HG02870 (cell line): ENCODE measurements around the gene TNNC1.

Experiments used
- ATAC-seq: cut with Tn5 transposase; IDR thresholded peaks from one replicate; pipeline ENCODE4 v1.9.1; 2021; ENCODE audit warnings: mild to moderate bottlenecking, moderate library complexity; ENCODE audit not compliant: unreplicated experiment

The TNNC1 gene

GRCh38 chr3:52458770-52459545, 5.1 kb upstream of the TNNC1 start:
- ATAC-seq: no peak

- ATAC-seq: no peak
Measured at GRCh38 chr3:52458031-52458760, 4.4 kb upstream of the TNNC1 start.

DNA sequence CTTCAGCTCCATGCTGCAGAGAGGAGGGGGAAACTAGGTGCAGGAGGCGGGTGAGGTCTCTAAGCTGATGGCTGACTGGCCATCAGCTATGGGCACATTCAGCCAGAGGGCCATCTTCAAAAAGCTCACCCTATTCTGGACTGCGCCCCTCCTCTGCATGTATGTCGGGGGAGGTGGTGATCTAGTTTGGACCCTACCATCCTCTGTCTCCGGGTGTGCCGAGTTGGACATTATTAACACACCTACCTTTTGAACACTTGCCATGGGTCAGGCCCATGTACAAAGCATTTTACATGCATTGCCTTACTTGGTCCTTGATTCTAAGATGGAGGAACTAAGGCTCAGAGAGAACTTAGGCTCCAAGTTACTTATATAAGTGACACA, 3.0 kb upstream of the TNNC1 start:
- no peak for ATAC-seq

GRCh38 chr3:52456169-52456799, 2.4 kb upstream of the TNNC1 start:
- no peak for ATAC-seq

- peak; percentile 69 for ATAC-seq
Measured at GRCh38 chr3:52455283-52456168, 1.7 kb upstream of the TNNC1 start, which contains the start of gene NISCH. Gene NISCH (plus strand): TSS chr3:52455604. CDS start chr3:52455642, 38 bp downstream.

GRCh38 chr3:52454938-52455282, 1.1 kb upstream of the TNNC1 start:
- no peak for ATAC-seq

GRCh38 chr3:52454250-52454937, 553 bp upstream of the TNNC1 start:
- ATAC-seq: no peak

- ATAC-seq: no peak
Measured at GRCh38 chr3:52452570-52453221, 1.1 kb downstream of the TNNC1 start.

GRCh38 chr3:52452126-52452525, 1.7 kb downstream of the TNNC1 start:
- ATAC-seq: no peak

DNA sequence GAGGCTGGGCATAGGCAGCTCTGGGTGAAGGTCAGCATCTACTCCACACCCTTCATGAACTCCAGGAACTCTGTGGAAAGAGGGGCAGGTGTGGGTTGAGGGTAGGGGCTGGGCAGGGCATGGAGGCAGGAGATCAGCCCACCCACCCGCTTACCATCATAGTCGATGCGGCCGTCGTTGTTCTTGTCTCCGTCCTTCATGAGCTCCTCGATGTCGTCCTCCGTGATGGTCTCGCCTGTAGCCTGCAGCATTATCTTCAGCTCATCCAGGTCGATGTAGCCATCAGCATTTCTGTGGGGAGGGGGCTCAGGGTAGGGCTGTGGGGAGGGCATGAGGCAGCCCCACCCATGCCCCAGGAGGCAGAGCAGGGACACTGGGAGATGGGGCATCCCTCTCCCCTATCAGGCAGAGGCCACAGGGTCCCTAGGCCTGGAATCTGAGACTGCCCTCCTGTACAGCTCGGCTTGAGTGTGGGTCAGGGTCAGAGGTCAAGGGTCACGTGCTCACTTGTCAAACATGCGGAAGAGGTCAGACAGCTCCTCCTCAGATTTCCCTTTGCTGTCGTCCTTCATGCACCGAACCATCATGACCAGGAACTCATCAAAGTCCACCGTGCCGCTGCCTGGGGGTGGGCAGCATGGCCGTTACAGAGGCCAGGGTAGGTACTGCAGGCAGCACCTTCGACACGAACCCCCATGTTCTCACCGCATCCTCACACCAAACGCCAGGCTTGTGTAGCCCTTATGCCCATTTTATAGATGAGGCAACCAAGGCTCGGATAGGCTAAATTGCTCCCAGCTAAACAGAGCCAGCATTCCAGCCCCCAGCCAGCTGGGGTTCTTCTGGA, 2.4 kb downstream of the TNNC1 start:
- ATAC-seq: no peak

GRCh38 chr3:52450489-52451236, 3.2 kb downstream of the TNNC1 start:
- ATAC-seq: no peak

DNA sequence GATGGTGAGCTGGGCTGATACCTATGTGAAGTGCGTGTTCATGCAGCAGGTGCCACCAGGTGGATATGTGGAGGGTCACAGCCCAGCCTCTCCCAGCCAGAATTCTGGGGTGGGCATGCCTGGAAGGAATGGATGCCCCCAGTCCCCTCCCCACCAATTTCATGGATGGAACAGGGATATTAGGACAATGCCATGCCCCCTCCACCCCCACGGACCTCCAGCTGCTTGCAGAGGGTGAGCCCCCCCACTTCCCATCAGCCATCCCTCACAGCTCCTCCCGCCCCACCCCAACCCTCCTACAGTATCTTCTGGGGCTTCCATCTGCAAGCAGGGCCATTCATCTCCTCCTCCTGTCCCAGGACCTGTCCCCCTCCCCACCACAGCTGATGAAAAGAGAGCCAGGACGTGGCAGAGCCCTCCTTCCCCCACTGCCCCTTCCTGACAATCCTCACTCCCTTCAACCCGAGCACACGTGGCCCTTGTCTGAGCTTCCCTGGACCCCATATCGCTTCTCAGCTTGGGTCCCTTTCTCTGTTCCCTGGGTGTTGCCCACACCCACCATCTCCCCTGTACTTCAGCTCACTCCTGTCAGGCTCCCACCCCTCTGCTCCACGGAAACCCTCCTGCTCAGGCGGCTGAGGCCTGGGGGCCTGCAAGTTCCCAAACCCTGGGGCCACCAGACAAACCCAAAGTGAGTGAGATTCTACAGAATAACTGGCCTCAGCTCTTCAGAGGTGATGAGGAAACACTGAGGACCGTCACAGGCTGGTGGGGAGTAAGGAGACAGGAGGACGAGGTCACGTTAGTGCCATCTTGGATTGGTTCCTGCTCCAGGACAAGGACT, 6.1 kb downstream of the TNNC1 start:
- no peak for ATAC-seq

DNA sequence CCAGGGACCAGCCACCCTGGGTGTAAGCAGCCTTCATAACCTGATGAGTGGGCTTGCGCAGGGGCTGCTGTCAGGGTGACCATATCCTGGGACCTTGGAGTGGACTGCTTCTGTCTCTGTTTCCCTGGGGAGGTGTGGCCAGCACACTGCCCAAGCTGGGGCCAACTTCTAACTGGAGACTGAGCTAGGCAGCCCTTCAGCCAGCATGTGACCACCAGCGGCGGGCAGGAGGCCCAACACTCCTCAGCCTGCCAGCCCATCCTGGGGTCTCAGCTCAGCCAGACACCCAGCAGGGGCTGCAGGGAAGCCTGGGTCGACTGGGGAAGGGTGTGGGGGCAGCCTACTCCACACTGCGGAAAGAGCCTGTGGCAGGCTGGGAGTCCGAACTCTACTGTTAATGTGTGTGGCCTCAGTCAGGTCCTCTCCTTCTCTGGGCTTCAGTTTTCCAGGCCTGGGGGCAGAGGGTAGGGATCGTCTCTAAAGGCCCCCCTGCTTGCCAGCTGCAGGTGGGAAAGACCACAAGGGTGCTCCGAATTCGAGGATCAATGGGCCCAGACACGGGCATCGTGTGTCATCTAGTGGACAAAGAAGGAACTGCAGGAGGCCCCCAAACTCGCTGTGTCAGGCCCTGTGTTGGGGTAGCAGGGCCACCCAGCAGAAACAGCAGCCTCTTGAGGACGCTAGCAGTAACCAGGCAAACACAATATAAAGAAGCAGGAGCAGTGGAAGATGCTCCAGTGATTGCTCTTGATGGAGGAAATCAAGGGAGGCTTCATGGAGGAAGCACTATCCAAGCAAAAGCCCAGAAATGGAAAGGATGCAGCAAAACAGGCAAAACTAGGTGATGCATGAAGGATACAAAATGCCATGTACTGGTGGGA, 7.0 kb downstream of the TNNC1 start:
- no peak for ATAC-seq

GRCh38 chr3:52446042-52446441, 7.8 kb downstream of the TNNC1 start:
- ATAC-seq: no peak

DNA sequence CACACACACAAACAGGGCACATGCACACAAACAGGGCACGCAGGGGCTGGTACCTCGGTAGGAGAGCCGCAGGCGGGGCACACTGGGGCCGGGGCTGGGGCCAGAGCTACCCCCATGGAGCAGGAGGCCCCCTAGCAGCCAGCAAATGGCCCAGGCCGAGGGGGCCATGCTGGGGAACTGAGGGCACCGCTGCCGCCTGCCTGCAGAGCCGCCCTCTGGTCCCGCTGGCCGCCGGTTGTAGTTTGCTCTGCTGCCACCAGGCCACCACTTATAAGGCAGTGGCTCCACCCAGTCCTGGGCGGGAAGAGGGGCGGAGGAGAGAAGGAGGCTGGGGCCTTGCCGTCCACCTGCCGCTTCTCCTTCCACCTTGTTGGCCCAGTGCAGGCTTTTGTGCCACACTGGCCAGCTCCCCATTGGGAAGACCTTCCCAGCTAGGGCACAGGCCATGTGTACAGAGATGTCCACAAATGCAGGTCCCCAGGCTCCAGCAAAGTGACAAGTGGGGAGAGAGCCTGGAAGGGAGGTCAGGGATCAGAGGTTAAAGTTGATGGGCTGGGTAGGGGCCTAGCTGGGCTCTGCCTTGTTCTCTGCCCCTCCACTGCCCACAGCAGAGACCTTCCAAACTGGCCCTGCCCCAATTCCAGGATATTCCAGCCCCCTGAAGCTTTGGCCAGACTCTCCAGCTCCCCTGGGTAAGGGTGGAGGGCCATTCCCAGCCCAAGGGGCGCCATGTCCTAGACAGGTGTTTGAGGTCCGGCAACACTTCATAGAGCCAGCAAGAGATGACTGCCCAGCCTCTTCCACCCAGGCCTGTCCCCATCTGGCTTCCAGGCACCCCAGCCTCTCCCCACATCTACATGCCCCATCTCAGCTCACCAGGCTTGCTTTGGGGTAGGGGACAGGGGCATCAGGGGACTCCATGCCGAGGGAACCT, 8.7 kb downstream of the TNNC1 start, which contains the start of gene SEMA3G:
Gene SEMA3G (minus strand): TSS at position 244 of the 934 bp plus-strand sequence. CDS start 76 bp downstream, at position 168.
- ATAC-seq: peak; percentile 71
